Measurements from ENCODE around the gene LTO1.

Gene LTO1

GRCh38 chr11:69718912-69719311 lies 43.8 kb upstream of the LTO1 start:
- Histone ChIP-seq H3K4me1 (ENCODE audit: insufficient read depth, low read length, poor library complexity, severe bottlenecking) (peaks cover 11% of the 10 kb centered on the region), H3K27me3 (ENCODE audit: insufficient read depth, low read length, poor library complexity, severe bottlenecking) (no peaks in the 10 kb centered on the region)

DNA sequence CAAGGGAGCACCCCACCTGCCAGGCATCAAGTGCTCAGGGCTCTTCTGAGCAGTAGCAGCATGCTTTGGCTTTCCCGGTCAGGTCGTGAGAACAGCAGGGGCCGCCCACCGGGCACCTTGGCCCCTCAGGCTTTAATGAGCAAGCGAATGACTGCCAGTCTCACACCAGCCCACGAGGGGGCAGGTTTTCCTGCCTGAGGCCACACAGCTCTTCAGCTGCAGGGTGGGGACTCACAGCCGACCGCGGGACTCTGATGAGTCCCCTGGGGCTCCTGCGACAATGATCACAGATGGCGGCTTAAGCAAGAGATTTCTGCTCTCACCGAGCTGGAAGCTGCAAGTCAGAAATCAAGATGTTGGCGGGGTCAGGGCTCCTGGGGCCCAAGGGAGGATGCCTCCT lies 43.0 kb upstream of the LTO1 start:
- Histone ChIP-seq H3K9me3 (ENCODE audit: insufficient read depth, low read depth, low read length) (no peaks in the 10 kb centered on the region), H3K9ac (ENCODE audit: low read depth, low read length, poor library complexity, severe bottlenecking) (no peak overlapping the region), H3K4me3 (ENCODE audit: low read length, poor library complexity, severe bottlenecking) (no peak overlapping the region), H3K27me3 (ENCODE audit: insufficient read depth, low read length, poor library complexity, severe bottlenecking) (no peaks in the 10 kb centered on the region), H3K4me2 (ENCODE audit: low read depth, low read length, poor library complexity, severe bottlenecking) (peak overlapping the region; percentile 31), H3K79me2 (ENCODE audit: insufficient read depth, low read length) (no peaks in the 10 kb centered on the region), H4K20me1 (ENCODE audit: insufficient read depth, low read length, poor library complexity, severe bottlenecking) (no peaks in the 10 kb centered on the region), H3K4me1 (ENCODE audit: insufficient read depth, low read length, poor library complexity, severe bottlenecking) (peaks cover 11% of the 10 kb centered on the region), H2AFZ (ENCODE audit: low read length) (no peak overlapping the region), H3K36me3 (ENCODE audit: insufficient read depth, low read length) (no peaks in the 10 kb centered on the region), H3K9me2 (replicated peaks; ENCODE audit: low read depth, low read length) (no peaks in the 10 kb centered on the region), H3F3A (ENCODE audit: low read depth) (no peaks in the 10 kb centered on the region)
- peak; percentile 79 for TF ChIP-seq CTCF (conservative IDR thresholded peaks at IDR 0.05; ENCODE audit: low read length)
- TF ChIP-seq EZH2phosphoT487 (IDR thresholded peaks at IDR 0.05; ENCODE audit: borderline replicate concordance) = no peak

More at GRCh38 chr11:69718912-69719311, 43.8 kb upstream of the LTO1 start:
- Histone ChIP-seq H3K9ac (ENCODE audit: low read depth, low read length, poor library complexity, severe bottlenecking) (no peak overlapping the region), H2AFZ (ENCODE audit: low read length) (no peak overlapping the region), H3K4me2 (ENCODE audit: low read depth, low read length, poor library complexity, severe bottlenecking) (peak overlapping the region; percentile 31), H3F3A (ENCODE audit: low read depth) (no peaks in the 10 kb centered on the region), H3K36me3 (ENCODE audit: insufficient read depth, low read length) (no peaks in the 10 kb centered on the region), H3K79me2 (ENCODE audit: insufficient read depth, low read length) (no peaks in the 10 kb centered on the region), H3K9me3 (ENCODE audit: insufficient read depth, low read depth, low read length) (no peaks in the 10 kb centered on the region), H3K9me2 (replicated peaks; ENCODE audit: low read depth, low read length) (no peaks in the 10 kb centered on the region), H4K20me1 (ENCODE audit: insufficient read depth, low read length, poor library complexity, severe bottlenecking) (no peaks in the 10 kb centered on the region), H3K4me3 (ENCODE audit: low read length, poor library complexity, severe bottlenecking) (no peak overlapping the region)
- TF ChIP-seq CTCF (conservative IDR thresholded peaks at IDR 0.05; ENCODE audit: low read length) (no peak), EZH2phosphoT487 (IDR thresholded peaks at IDR 0.05; ENCODE audit: borderline replicate concordance) (no peak)

DNA sequence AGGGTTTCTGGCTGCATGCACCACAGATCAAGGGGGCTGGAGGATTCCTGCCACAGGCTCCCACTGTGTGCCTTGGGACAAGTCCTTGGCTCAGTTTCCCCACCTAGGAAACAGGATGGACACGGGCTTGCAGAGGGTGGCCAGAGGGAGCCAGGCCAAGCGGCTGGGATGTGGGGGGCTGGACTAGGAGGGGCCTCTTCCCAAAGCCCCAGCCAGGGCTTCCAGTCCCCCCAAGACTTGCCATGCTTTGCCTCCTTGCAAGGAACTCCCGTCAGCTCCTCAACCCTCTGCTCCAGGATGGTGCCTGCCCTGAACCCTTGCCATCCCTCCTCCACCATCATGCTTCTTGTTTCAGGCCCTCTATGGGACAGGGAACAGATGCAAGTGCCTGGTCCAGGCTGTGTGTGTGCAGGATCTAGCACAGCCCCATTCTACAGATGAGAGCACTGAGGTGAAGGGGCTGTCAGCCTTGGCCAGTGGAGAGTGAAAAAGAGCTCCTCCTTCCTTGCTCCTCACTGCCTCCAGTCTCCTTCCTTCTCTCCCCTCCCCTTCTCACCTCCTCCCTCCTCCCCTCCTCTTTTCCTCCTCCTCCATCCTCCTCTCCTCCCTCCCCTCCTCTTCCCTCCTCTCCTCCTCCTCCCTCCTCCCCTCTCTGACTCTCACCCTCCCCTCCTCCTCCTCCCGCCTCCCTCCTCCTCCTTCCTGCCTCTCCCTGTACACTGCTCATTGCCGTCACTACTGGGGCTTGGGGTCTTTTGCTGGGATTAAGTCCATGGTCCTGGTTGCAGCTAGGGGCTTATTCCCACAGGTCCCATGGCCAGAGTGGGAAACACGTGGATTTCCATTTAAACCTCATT lies 42.0 kb upstream of the LTO1 start:
- H3K9me3 ChIP-seq (ENCODE audit: insufficient read depth, low read depth, low read length) = no peaks in the 10 kb centered on the region
- no peak overlapping the region for H2AFZ ChIP-seq (ENCODE audit: low read length)
- no peaks in the 10 kb centered on the region for H3K79me2 ChIP-seq (ENCODE audit: insufficient read depth, low read length)
- TF ChIP-seq EZH2phosphoT487 (IDR thresholded peaks at IDR 0.05; ENCODE audit: borderline replicate concordance) (no peak), CTCF (conservative IDR thresholded peaks at IDR 0.05; ENCODE audit: low read length) (no peak)
- H3K9ac ChIP-seq (ENCODE audit: low read depth, low read length, poor library complexity, severe bottlenecking) = no peak overlapping the region
- H3F3A ChIP-seq (ENCODE audit: low read depth) = no peaks in the 10 kb centered on the region
- no peaks in the 10 kb centered on the region for H3K27me3 ChIP-seq (ENCODE audit: insufficient read depth, low read length, poor library complexity, severe bottlenecking)
- no peaks in the 10 kb centered on the region for H3K36me3 ChIP-seq (ENCODE audit: insufficient read depth, low read length)
- peaks cover 11% of the 10 kb centered on the region for H3K4me1 ChIP-seq (ENCODE audit: insufficient read depth, low read length, poor library complexity, severe bottlenecking)
- H4K20me1 ChIP-seq (ENCODE audit: insufficient read depth, low read length, poor library complexity, severe bottlenecking) = no peaks in the 10 kb centered on the region
- H3K4me3 ChIP-seq (ENCODE audit: low read length, poor library complexity, severe bottlenecking) = no peak overlapping the region
- H3K4me2 ChIP-seq (ENCODE audit: low read depth, low read length, poor library complexity, severe bottlenecking) = peak overlapping the region; percentile 2
- H3K9me2 ChIP-seq (replicated peaks; ENCODE audit: low read depth, low read length) = no peaks in the 10 kb centered on the region
